Stimulated activated CD8-positive, alpha-beta memory T cell treated with anti-CD3 and anti-CD28 coated beads, Interleukin-4, amount 100 ng/mL, for 48 hours (primary cell): ENCODE data around the gene RPTOR.

Experiments used
- DNase-seq: peaks from one replicate; pipeline ENCODE4 v3.0.0-alpha.2; 2020

The RPTOR gene

GRCh38 chr17:80941171-80941570, 396.5 kb downstream of the RPTOR start:
- no peak for DNase-seq

- no peak for DNase-seq
These were observed 397.2 kb downstream of the RPTOR start for GRCh38 chr17:80941743-80942422.

GRCh38 chr17:80942423-80943345, 398.0 kb downstream of the RPTOR start:
- no peak for DNase-seq

- DNase-seq = no peak
These were observed 398.9 kb downstream of the RPTOR start for GRCh38 chr17:80943346-80944145.

- no peak for DNase-seq
These were observed 399.7 kb downstream of the RPTOR start for GRCh38 chr17:80944326-80944725.

- DNase-seq = no peak
These were observed 401.1 kb downstream of the RPTOR start for GRCh38 chr17:80945736-80946135.

- no peak for DNase-seq
These were observed 401.8 kb downstream of the RPTOR start for GRCh38 chr17:80946449-80946848.

- DNase-seq = no peak
These were observed 402.7 kb downstream of the RPTOR start for GRCh38 chr17:80947200-80947940.

- DNase-seq = no peak
These were observed 403.7 kb downstream of the RPTOR start for GRCh38 chr17:80948019-80948975.

- DNase-seq = no peak
These were observed 404.4 kb downstream of the RPTOR start for GRCh38 chr17:80948976-80949450.

- DNase-seq = no peak
These were observed 405.1 kb downstream of the RPTOR start for GRCh38 chr17:80949451-80950421.

GRCh38 chr17:80950466-80951120, 406.0 kb downstream of the RPTOR start:
- no peak for DNase-seq

- no peak for DNase-seq
These were observed 406.8 kb downstream of the RPTOR start for GRCh38 chr17:80951121-80952090.

GRCh38 chr17:80952291-80952690, 407.7 kb downstream of the RPTOR start:
- no peak for DNase-seq

GRCh38 chr17:80953471-80954315, 409.1 kb downstream of the RPTOR start:
- DNase-seq = no peak

- DNase-seq = no peak
These were observed 410.4 kb downstream of the RPTOR start for GRCh38 chr17:80955078-80955477.

GRCh38 chr17:80955671-80956280, 411.1 kb downstream of the RPTOR start:
- DNase-seq = no peak
